C4-2B (cell line): Measurements from ENCODE around the gene CCSAP.

Source experiments
- ZFX ChIP-seq: fragments of 450-650 bp; IDR thresholded peaks from 2 replicates; pipeline ENCODE4 v1.6.1; 2017
- TF ChIP-seq, protein P1 (sequence below): fragments of 450-650 bp; conservative IDR thresholded peaks from 2 replicates; pipeline ENCODE4 v1.5.1; 2017; ENCODE audit warnings: mild to moderate bottlenecking

DNA sequence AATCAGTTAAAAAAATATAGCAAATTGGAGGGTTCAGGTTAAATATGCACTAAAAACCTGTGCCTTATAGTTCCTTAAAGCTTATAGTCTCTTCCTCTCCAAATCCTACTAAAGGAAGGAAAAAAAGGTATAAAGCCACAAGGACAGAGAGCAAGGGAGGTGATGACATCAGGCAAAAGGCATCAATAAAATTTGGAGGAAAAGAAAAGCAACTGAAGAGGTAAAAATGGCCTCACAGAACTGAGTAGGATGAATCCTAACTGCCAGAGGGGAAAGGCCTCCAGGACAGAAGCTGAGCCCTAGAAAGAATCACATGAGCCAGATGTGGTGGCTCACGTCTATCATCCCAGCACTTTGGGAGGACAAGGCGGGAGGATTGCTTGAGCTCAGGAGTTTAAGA lies 8.1 kb downstream of the CCSAP start:
- TF ChIP-seq, protein P1, sequence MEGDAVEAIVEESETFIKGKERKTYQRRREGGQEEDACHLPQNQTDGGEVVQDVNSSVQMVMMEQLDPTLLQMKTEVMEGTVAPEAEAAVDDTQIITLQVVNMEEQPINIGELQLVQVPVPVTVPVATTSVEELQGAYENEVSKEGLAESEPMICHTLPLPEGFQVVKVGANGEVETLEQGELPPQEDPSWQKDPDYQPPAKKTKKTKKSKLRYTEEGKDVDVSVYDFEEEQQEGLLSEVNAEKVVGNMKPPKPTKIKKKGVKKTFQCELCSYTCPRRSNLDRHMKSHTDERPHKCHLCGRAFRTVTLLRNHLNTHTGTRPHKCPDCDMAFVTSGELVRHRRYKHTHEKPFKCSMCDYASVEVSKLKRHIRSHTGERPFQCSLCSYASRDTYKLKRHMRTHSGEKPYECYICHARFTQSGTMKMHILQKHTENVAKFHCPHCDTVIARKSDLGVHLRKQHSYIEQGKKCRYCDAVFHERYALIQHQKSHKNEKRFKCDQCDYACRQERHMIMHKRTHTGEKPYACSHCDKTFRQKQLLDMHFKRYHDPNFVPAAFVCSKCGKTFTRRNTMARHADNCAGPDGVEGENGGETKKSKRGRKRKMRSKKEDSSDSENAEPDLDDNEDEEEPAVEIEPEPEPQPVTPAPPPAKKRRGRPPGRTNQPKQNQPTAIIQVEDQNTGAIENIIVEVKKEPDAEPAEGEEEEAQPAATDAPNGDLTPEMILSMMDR: no peak
- no peak for TF ChIP-seq ZFX
